SK-N-MC (cell line): Measurements from ENCODE around the gene HOXA4.

Experiments used
- EZH2 ChIP-seq: fragments of 200-600 bp; sonication (generic); IDR thresholded peaks from one replicate; pipeline ENCODE4 v1.6.1; 2017; ENCODE audit warnings: antibody characterized with exemption
- FOXP2 ChIP-seq: optimal IDR thresholded peaks from 2 replicates; pipeline ENCODE3; 2011; ENCODE audit warnings: mild to moderate bottlenecking, moderate library complexity; ENCODE audit not compliant: insufficient read depth; ENCODE audit errors: extremely low read length, control extremely low read depth
- POLR2AphosphoS5 ChIP-seq: IDR thresholded peaks from 2 replicates; pipeline ENCODE4 v1.6.1; 2012; ENCODE audit warnings: mild to moderate bottlenecking, low read depth, low read length, borderline replicate concordance

- TF ChIP-seq POLR2AphosphoS5 (no peak), EZH2 (no peak), FOXP2 (no peak)
Measured at GRCh38 chr7:27147199-27148030, 16.9 kb upstream of the HOXA4 start, which contains the start of gene HOXA6.
